Measurements from ENCODE around the gene EPC2. TPM values are rescaled to one million over a fixed set of nuclear protein-coding genes. Genes with fewer than 3 reads are reported as not detected.

The EPC2 gene
- polyA plus RNA-seq, 1 experiment, result 12.4 TPM

DNA sequence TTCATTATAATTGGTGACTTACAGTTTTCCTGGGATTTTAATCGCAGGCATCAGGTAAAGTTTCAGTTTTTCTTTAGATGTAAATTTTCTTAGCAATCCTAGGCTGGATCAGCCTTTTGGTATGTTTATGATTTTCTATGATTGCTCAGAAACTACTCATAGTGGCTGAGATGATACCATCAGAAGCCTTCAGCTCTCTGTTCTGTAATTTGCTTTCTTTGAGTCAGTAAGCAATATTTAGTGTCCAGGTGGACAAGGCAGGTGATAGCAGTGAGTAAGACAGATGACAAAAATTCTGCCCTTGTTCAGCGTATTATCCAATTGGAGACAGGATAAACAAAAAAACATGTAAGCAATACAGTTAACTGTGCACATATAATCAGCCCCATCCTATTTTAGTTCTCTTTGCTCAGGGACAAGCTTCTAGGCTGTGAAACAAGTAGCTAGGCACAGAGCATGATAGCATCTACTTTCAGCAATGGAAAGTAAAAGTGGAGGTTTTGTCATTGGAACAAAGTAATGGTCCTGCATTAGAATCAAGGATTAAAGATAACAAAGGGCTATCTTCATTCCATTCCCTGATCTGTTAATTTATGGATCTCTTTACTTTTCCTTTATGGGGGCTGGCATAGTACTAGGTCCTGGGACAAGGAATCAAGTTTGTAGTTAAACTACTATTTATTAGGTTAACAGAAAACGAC is 100.8 kb downstream of the EPC2 start:
- no peak for DNase-seq (ENCODE audit: low read depth)

DNA sequence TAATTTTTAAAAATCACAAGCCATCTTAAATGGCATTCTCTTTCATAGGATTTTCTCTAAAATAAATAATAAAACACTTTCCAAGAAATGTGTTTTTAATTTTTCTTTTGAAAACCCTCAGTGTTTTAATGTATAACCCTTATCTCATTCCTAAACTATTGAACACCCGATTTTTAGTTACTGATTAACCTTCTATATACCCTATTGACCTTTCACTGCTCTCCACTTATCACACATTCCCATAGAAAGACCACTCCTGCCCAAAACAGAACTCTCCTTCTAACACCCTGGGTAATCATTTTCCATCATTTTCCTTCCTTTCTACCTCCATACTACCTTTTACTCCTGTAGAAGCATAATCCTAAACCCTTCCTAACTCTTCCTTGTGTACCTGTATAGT is 102.4 kb downstream of the EPC2 start:
- Histone ChIP-seq H3K27me3 (ENCODE audit: control insufficient read depth, insufficient read depth, low read length) (no peaks in the 10 kb centered on the region), H3K4me3 (ENCODE audit: low read depth, low read length) (no peak overlapping the region), H3K36me3 (ENCODE audit: control insufficient read depth, insufficient read depth, low read length) (no peaks in the 10 kb centered on the region)
- TF ChIP-seq, protein P1, sequence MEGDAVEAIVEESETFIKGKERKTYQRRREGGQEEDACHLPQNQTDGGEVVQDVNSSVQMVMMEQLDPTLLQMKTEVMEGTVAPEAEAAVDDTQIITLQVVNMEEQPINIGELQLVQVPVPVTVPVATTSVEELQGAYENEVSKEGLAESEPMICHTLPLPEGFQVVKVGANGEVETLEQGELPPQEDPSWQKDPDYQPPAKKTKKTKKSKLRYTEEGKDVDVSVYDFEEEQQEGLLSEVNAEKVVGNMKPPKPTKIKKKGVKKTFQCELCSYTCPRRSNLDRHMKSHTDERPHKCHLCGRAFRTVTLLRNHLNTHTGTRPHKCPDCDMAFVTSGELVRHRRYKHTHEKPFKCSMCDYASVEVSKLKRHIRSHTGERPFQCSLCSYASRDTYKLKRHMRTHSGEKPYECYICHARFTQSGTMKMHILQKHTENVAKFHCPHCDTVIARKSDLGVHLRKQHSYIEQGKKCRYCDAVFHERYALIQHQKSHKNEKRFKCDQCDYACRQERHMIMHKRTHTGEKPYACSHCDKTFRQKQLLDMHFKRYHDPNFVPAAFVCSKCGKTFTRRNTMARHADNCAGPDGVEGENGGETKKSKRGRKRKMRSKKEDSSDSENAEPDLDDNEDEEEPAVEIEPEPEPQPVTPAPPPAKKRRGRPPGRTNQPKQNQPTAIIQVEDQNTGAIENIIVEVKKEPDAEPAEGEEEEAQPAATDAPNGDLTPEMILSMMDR (IDR thresholded peaks at IDR 0.05; ENCODE audit: insufficient read depth, low read depth, low read length), result no peak
- no peak for DNase-seq (ENCODE audit: low read depth)
- ChIA-PET POLR2A (no interaction called here), CTCF (no interaction called here)

More for the DNA sequence above, 100.8 kb downstream of the EPC2 start:
- H3K27me3 ChIP-seq (ENCODE audit: control insufficient read depth, insufficient read depth, low read length), result no peaks in the 10 kb centered on the region
- TF ChIP-seq, protein P1 (IDR thresholded peaks at IDR 0.05; ENCODE audit: insufficient read depth, low read depth, low read length), result no peak
- ChIA-PET CTCF (no interaction called here), POLR2A (no interaction called here)
- H3K4me3 ChIP-seq (ENCODE audit: low read depth, low read length), result no peak overlapping the region
- H3K36me3 ChIP-seq (ENCODE audit: control insufficient read depth, insufficient read depth, low read length), result no peaks in the 10 kb centered on the region

DNA sequence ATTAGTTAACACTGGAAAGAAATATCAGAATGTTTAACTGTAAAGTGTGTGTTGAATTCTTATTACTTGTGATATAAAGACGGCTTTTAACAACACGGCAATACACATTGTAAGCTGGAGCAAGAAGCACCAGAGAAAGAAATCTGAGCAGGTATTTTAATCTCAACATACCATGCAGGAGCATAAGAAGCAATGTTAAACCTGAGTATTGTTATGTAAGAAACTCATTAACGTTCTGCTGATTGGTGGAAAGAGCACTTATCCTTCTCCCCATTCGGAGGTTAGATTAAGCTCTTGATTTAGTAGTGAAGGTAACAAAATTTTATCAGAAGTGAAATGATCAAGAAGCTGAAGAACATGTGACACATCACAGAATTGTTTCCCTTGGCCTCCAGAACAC is 107.4 kb downstream of the EPC2 start:
- Histone ChIP-seq H3K4me3 (ENCODE audit: low read depth, low read length) (no peak overlapping the region), H3K36me3 (ENCODE audit: control insufficient read depth, insufficient read depth, low read length) (no peaks in the 10 kb centered on the region), H3K27me3 (ENCODE audit: control insufficient read depth, insufficient read depth, low read length) (no peaks in the 10 kb centered on the region)
- POLR2A ChIA-PET, result no interaction called here
- CTCF ChIA-PET, result no interaction called here
- TF ChIP-seq, protein P1 (IDR thresholded peaks at IDR 0.05; ENCODE audit: insufficient read depth, low read depth, low read length), result no peak
- no peak for DNase-seq (ENCODE audit: low read depth)

DNA sequence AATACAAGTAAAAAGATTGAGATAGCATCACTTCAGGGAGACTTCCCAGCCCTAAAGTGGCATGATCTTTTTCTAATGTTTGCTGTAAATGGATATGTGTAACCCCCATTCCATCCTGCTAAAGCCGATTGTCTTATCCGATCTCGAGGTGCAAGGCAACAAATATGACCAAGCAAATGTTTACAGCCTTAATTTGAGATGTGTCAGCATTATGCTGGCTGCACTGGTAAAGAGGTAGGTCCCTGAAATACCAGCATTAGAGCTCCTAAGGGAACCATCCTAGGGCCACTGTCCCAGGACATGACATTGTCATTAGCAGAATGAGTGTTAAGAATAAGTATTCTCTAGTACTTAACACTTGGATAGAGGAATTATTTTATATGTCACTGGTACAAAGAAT is 108.4 kb downstream of the EPC2 start:
- no peaks in the 10 kb centered on the region for H3K27me3 ChIP-seq (ENCODE audit: control insufficient read depth, insufficient read depth, low read length)
- DNase-seq (ENCODE audit: low read depth), result no peak
- H3K4me3 ChIP-seq (ENCODE audit: low read depth, low read length), result no peak overlapping the region
- H3K36me3 ChIP-seq (ENCODE audit: control insufficient read depth, insufficient read depth, low read length), result no peaks in the 10 kb centered on the region
- POLR2A ChIA-PET, result no interaction called here
- TF ChIP-seq, protein P1 (IDR thresholded peaks at IDR 0.05; ENCODE audit: insufficient read depth, low read depth, low read length), result no peak
- CTCF ChIA-PET, result interaction anchor here (0.7 to 1.6 kb wide), 2 partner anchors 21 to 764 kb away, joined by 3 to 4 read pairs; no protein-coding TSS in a partner anchor

DNA sequence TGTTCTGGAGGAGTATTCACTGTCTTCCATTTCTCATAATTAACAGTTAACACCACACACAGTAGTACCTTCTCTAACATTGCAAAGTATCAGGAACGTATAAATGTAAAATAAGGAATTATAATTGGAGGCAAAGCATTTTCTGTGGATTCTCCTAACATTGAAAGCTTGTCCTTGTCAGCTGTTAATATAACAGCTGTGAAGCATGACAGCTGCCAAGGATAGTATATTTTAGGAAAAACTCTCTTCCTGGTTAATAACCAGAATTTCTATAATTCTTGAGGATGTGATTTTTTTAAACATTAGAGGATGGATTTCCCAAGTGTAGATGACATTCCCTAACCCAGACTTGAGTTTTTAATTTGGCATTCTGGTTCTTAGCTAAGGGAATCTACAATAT is 110.3 kb downstream of the EPC2 start:
- ChIA-PET POLR2A (no interaction called here), CTCF (no interaction called here)
- TF ChIP-seq, protein P1 (IDR thresholded peaks at IDR 0.05; ENCODE audit: insufficient read depth, low read depth, low read length), result no peak
- no peak for DNase-seq (ENCODE audit: low read depth)
- H3K4me3 ChIP-seq (ENCODE audit: low read depth, low read length), result no peak overlapping the region
- H3K27me3 ChIP-seq (ENCODE audit: control insufficient read depth, insufficient read depth, low read length), result no peaks in the 10 kb centered on the region
- no peaks in the 10 kb centered on the region for H3K36me3 ChIP-seq (ENCODE audit: control insufficient read depth, insufficient read depth, low read length)

Data from BJ (cell line).